ENCODE measurements around the gene PLA2G15.

DNA sequence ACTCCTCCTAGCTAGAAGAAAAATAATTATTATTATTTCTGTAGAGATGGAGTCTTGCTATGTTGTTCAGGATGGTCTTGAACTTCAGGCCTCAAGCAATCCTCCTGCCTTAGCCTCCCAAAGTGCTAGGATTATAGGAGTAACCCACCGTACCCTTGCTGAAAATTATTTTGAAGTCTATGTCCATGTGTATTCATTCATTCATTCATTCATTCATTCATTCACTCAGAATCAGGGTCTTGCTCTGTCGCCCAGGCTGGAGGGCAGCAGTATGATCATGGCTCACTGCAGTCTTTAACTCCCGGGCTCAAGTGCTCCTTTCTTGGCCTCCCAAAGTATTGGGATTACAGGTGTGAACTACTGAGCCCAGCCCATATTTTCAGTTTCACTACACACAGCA lies 61.5 kb downstream of the PLA2G15 start:
- TF ChIP-seq, protein P1, sequence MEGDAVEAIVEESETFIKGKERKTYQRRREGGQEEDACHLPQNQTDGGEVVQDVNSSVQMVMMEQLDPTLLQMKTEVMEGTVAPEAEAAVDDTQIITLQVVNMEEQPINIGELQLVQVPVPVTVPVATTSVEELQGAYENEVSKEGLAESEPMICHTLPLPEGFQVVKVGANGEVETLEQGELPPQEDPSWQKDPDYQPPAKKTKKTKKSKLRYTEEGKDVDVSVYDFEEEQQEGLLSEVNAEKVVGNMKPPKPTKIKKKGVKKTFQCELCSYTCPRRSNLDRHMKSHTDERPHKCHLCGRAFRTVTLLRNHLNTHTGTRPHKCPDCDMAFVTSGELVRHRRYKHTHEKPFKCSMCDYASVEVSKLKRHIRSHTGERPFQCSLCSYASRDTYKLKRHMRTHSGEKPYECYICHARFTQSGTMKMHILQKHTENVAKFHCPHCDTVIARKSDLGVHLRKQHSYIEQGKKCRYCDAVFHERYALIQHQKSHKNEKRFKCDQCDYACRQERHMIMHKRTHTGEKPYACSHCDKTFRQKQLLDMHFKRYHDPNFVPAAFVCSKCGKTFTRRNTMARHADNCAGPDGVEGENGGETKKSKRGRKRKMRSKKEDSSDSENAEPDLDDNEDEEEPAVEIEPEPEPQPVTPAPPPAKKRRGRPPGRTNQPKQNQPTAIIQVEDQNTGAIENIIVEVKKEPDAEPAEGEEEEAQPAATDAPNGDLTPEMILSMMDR (IDR thresholded peaks at IDR 0.05; ENCODE audit: poor library complexity) = no peak
- TF ChIP-seq EZH2phosphoT487 (IDR thresholded peaks at IDR 0.05; ENCODE audit: low read depth, severe bottlenecking, unreplicated experiment) (no peak), EZH2 (IDR thresholded peaks at IDR 0.05; ENCODE audit: borderline replicate concordance) (no peak)

Measured in hepatocyte (in vitro differentiated cells).